ENCODE measurements around the gene PLIN4.

DNA sequence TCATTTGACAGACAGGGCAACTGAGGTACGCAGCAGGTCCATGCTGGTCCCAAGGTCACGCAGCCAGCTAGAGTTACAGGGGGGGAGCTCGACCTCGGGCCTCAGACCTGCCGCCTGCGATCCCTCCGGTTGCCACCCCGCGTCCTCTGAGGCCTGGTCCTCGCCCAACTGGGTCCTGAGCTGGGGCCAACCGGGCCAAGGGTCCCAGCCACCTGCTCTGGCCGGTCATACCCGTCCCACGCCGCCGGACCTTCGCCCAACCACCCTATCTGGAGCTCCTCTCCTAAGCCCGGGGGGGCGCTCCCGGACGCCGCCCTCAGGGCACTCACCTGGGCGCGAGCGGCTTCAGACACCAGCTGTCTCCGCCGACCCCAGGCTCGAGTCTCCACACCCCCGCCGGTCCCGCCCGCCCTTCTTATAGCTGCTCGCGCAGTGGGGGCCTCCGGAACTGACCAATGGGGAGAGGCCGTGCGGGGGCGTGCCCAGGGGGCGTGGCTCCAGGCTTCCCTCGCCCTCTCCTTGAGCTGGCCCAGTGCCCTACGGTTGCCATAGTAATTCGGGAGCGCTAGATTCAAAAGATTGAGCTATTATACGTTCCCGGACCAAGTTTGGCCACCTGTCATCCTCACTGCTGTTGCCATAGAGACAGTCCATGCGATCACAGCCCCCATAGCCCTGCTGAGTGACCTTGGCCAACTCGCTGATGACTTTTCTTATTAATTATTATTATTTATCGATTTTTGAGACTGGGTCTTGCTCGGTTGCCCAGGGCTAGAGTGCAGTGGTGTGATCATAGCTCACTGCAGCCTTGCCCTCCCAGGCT lies 16.8 kb upstream of the PLIN4 start, which contains the start of gene PLIN5:
- TF ChIP-seq, protein P1, sequence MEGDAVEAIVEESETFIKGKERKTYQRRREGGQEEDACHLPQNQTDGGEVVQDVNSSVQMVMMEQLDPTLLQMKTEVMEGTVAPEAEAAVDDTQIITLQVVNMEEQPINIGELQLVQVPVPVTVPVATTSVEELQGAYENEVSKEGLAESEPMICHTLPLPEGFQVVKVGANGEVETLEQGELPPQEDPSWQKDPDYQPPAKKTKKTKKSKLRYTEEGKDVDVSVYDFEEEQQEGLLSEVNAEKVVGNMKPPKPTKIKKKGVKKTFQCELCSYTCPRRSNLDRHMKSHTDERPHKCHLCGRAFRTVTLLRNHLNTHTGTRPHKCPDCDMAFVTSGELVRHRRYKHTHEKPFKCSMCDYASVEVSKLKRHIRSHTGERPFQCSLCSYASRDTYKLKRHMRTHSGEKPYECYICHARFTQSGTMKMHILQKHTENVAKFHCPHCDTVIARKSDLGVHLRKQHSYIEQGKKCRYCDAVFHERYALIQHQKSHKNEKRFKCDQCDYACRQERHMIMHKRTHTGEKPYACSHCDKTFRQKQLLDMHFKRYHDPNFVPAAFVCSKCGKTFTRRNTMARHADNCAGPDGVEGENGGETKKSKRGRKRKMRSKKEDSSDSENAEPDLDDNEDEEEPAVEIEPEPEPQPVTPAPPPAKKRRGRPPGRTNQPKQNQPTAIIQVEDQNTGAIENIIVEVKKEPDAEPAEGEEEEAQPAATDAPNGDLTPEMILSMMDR (IDR thresholded peaks at IDR 0.05; ENCODE audit: low read depth, low read length): no peak
- TF ChIP-seq POLR2A (IDR thresholded peaks at IDR 0.05; ENCODE audit: extremely low read depth, insufficient read length): no peak
- TF ChIP-seq, protein P2, sequence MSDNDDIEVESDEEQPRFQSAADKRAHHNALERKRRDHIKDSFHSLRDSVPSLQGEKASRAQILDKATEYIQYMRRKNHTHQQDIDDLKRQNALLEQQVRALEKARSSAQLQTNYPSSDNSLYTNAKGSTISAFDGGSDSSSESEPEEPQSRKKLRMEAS (IDR thresholded peaks at IDR 0.05; ENCODE audit: low read depth, low read length): no peak
